PC-3 (cell line): Measurements from ENCODE around the gene PHF21B. TPM values are rescaled to one million over a fixed set of nuclear protein-coding genes. Genes with fewer than 3 reads are reported as not detected.

Source experiments
- ATAC-seq: fragments of 200-7000 bp; cut with Tn5 transposase; 2 replicates; pipeline ENCODE4 v1.9.1; 2020; ENCODE audit warnings: mild to moderate bottlenecking, moderate library complexity
- BruUV-seq: library from RNA; stranded (reverse); fragments of 400-500 nt; replicated peaks from 2 replicates; lab custom pipeline; 2021; lab: Mats Ljungman, UMichigan
- CTCF ChIA-PET: fragments of 300-600 bp; sonication (Branson Sonifier 250); formaldehyde crosslinking; loops from one replicate; lab custom pipeline; 2022; ENCODE audit warnings: antibody characterized with exemption; lab: Charles Lee
- POLR2A ChIA-PET: fragments of 300-600 bp; sonication (Branson Sonifier 250); formaldehyde crosslinking; loops from one replicate; lab custom pipeline; 2022; ENCODE audit warnings: antibody characterized with exemption; ENCODE audit not compliant: unreplicated experiment; lab: Charles Lee
- DNase-seq: peaks from one replicate; pipeline ENCODE4 v3.0.0-alpha.2; 2015
- H2AFZ ChIP-seq: fragments of 300-600 bp; sonication (generic); 2 replicates; pipeline ENCODE4 v1.6.0; 2016; ENCODE audit warnings: antibody characterized with exemption, low read length
- H3F3A ChIP-seq: fragments of 300-600 bp; sonication (generic); one replicate; pipeline ENCODE4 v1.6.0; 2017; ENCODE audit warnings: antibody characterized with exemption, low read length, control low read depth, mild to moderate bottlenecking; ENCODE audit not compliant: unreplicated experiment
- H3K27ac ChIP-seq: fragments of 300-600 bp; sonication (generic); 2 replicates; pipeline ENCODE4 v1.5.1; 2016; ENCODE audit warnings: mild to moderate bottlenecking, low read length
- H3K27me3 ChIP-seq: fragments of 300-600 bp; sonication (generic); 2 replicates; pipeline ENCODE4 v1.6.1; 2016; ENCODE audit warnings: low read length, mixed read lengths
- H3K36me3 ChIP-seq: fragments of 300-600 bp; sonication (generic); 2 replicates; pipeline ENCODE4 v1.6.1; 2016; ENCODE audit warnings: low read depth, mixed run types, low read length, mixed read lengths
- H3K4me1 ChIP-seq: fragments of 300-600 bp; sonication (generic); 2 replicates; pipeline ENCODE4 v1.5.1; 2016; ENCODE audit warnings: low read length; ENCODE audit not compliant: insufficient read depth
- H3K4me2 ChIP-seq: fragments of 300-600 bp; sonication (generic); 2 replicates; pipeline ENCODE4 v1.6.0; 2016; ENCODE audit warnings: low read length
- H3K4me3 ChIP-seq: fragments of 300-600 bp; sonication (generic); 2 replicates; pipeline ENCODE4 v1.5.1; 2016; ENCODE audit warnings: mild to moderate bottlenecking, low read length, mixed read lengths
- H3K79me2 ChIP-seq: fragments of 300-600 bp; sonication (generic); 2 replicates; pipeline ENCODE4 v1.6.1; 2017; ENCODE audit warnings: low read length, mixed read lengths
- H3K9ac ChIP-seq: fragments of 300-600 bp; sonication (generic); 2 replicates; pipeline ENCODE4 v1.6.0; 2016; ENCODE audit warnings: mild to moderate bottlenecking, low read length
- H3K9me2 ChIP-seq: fragments of 300-600 bp; sonication (generic); replicated peaks from 2 replicates; pipeline ENCODE4 v1.6.1; 2016; ENCODE audit warnings: mixed run types, low read length, mixed read lengths
- H3K9me3 ChIP-seq: fragments of 300-600 bp; sonication (generic); 2 replicates; pipeline ENCODE4 v1.6.1; 2016; ENCODE audit warnings: low read length, mixed read lengths
- H4K20me1 ChIP-seq: fragments of 300-600 bp; sonication (generic); 2 replicates; pipeline ENCODE4 v1.6.1; 2016; ENCODE audit warnings: low read length, mixed read lengths
- CTCF ChIP-seq: fragments of 300-600 bp; sonication (generic); conservative IDR thresholded peaks from 2 replicates; pipeline ENCODE4 v1.5.1; 2017; ENCODE audit warnings: antibody characterized with exemption, low read depth, mild to moderate bottlenecking, low read length
- EZH2 ChIP-seq: fragments of 300-600 bp; sonication (generic); IDR thresholded peaks from one replicate; pipeline ENCODE4 v1.6.1; 2017; ENCODE audit warnings: antibody characterized with exemption, mild to moderate bottlenecking, low read length; ENCODE audit not compliant: unreplicated experiment
- EZH2phosphoT487 ChIP-seq: fragments of 300-600 bp; sonication (generic); IDR thresholded peaks from 2 replicates; pipeline ENCODE4 v1.6.1; 2018; ENCODE audit warnings: mild to moderate bottlenecking, antibody characterized with exemption, low read length, borderline replicate concordance
- intact Hi-C: fragments of 100-400 bp; cut with micrococcal nuclease; formaldehyde crosslinking; loops from 2 replicates; pipeline ENCODE4 v1.9.0; 2023
- total RNA-seq: library from RNA; depleted of rRNA; stranded (reverse); fragments of >200 nt; gene quantifications from 2 replicates; pipeline ENCODE4 v1.2.3, GENCODE V29; 2014

Gene PHF21B
- total RNA-seq, 1 experiment from 2014 or later, result not detected

- H3K4me3 ChIP-seq, result no peak overlapping the region
- ChIA-PET CTCF (no interaction called here), POLR2A (no interaction called here)
- H3K4me1 ChIP-seq, result no peaks in the 10 kb centered on the region
- H2AFZ ChIP-seq, result no peak overlapping the region
- no peak overlapping the region for H3K4me2 ChIP-seq
- peaks cover 38% of the 10 kb centered on the region for H3K27me3 ChIP-seq
- BruUV-seq, result no TSS peak
- no peak overlapping the region for H3K27ac ChIP-seq
- ATAC-seq, result no peak
- H3K9me3 ChIP-seq, result no peaks in the 10 kb centered on the region
- TF ChIP-seq EZH2phosphoT487 (no peak), CTCF (no peak), EZH2 (no peak)
- DNase-seq, result no peak
- intact Hi-C loops, result no loop called here
- H3K79me2 ChIP-seq, result no peaks in the 10 kb centered on the region
- H3K36me3 ChIP-seq, result no peaks in the 10 kb centered on the region
- no peak overlapping the region for H3K9ac ChIP-seq
- no peaks in the 10 kb centered on the region for H3K9me2 ChIP-seq
- H4K20me1 ChIP-seq, result no peaks in the 10 kb centered on the region
- no peaks in the 10 kb centered on the region for H3F3A ChIP-seq
Measured at GRCh38 chr22:45013138-45013537, 3.3 kb upstream of the PHF21B start.

- TF ChIP-seq EZH2 (peak; percentile 63), EZH2phosphoT487 (no peak)
- H3K4me2 ChIP-seq, result peak overlapping the region; percentile 84
Measured at GRCh38 chr22:45010532-45010900, 711 bp upstream of the PHF21B start.

GRCh38 chr22:45008751-45009605 is 827 bp downstream of the PHF21B start:
- H2AFZ ChIP-seq, result no peak overlapping the region
- no peaks in the 10 kb centered on the region for H3K36me3 ChIP-seq
- H3K27me3 ChIP-seq, result peaks cover 57% of the 10 kb centered on the region
- no TSS peak for BruUV-seq
- TF ChIP-seq EZH2, result peak; percentile 85
- no peak for TF ChIP-seq CTCF
- TF ChIP-seq EZH2phosphoT487, result peak; percentile 55; the same call in 1 of the 2 replicates
- ChIA-PET CTCF (no interaction called here), POLR2A (no interaction called here)
- H3K4me2 ChIP-seq, result peak overlapping the region; percentile 62
- no peaks in the 10 kb centered on the region for H3K4me1 ChIP-seq
- H3F3A ChIP-seq, result no peaks in the 10 kb centered on the region
- H3K9ac ChIP-seq, result no peak overlapping the region
- DNase-seq (no peak), ATAC-seq (no peak)
- no peaks in the 10 kb centered on the region for H3K79me2 ChIP-seq
- H3K9me3 ChIP-seq, result no peaks in the 10 kb centered on the region
- H4K20me1 ChIP-seq, result no peaks in the 10 kb centered on the region
- H3K9me2 ChIP-seq, result no peaks in the 10 kb centered on the region
- intact Hi-C loops, result no loop called here
- H3K27ac ChIP-seq, result no peak overlapping the region
- H3K4me3 ChIP-seq, result peak overlapping the region; percentile 42

More at GRCh38 chr22:45010532-45010900, 711 bp upstream of the PHF21B start:
- H3K4me3 ChIP-seq, result peak overlapping the region; percentile 62
- peaks cover 45% of the 10 kb centered on the region for H3K27me3 ChIP-seq
- POLR2A ChIA-PET, result no interaction called here
- no peaks in the 10 kb centered on the region for H3K79me2 ChIP-seq
- intact Hi-C loops, result no loop called here
- H3K4me1 ChIP-seq, result no peaks in the 10 kb centered on the region
- H4K20me1 ChIP-seq, result no peaks in the 10 kb centered on the region
- DNase-seq, result no peak
- peak overlapping the region; percentile 64; the same call in 1 of the 2 replicates for H2AFZ ChIP-seq
- no peaks in the 10 kb centered on the region for H3K36me3 ChIP-seq
- CTCF ChIA-PET, result no interaction called here
- ATAC-seq, result no peak
- H3K9me3 ChIP-seq, result no peaks in the 10 kb centered on the region
- H3K27ac ChIP-seq, result no peak overlapping the region
- H3K9me2 ChIP-seq, result no peaks in the 10 kb centered on the region
- H3K9ac ChIP-seq, result no peak overlapping the region
- H3F3A ChIP-seq, result no peaks in the 10 kb centered on the region
- BruUV-seq, result no TSS peak
